ENCODE measurements around the gene COL15A1. TPM values are rescaled to one million over a fixed set of nuclear protein-coding genes. Genes with fewer than 3 reads are reported as not detected.

The COL15A1 gene
- polyA plus RNA-seq, 1 donor = 19.7 TPM

- H3K36me3 ChIP-seq (ENCODE audit: control insufficient read depth, insufficient read depth, low read length) = no peaks in the 10 kb centered on the region
- DNase-seq = peak; percentile 90 to 95
- no peaks in the 10 kb centered on the region for H3K27me3 ChIP-seq (ENCODE audit: control insufficient read depth, insufficient read depth, low read length)
- H3K9me3 ChIP-seq (ENCODE audit: control insufficient read depth, low read depth, low read length) = no peaks in the 10 kb centered on the region
- peak within 1 kb of the TSS; percentile 63 for H3K27ac ChIP-seq (ENCODE audit: low read length)
- WGBS (ENCODE audit: insufficient coverage, low lambda C conversion rate) = 0% methylated on average over 3 of the region's 60 CpGs
- peak within 1 kb of the TSS; percentile 73 for H3K4me3 ChIP-seq (ENCODE audit: low read length)
- H3K4me1 ChIP-seq (ENCODE audit: control insufficient read depth, insufficient read depth, low read length) = peaks cover 13% of the 10 kb centered on the region
These were observed 160.9 kb downstream of the COL15A1 start, which contains the start of gene TGFBR1 for GRCh38 chr9:99104459-99105151. Gene TGFBR1, plus strand, starts transcription at chr9:99105113. Its CDS starts 93 bp downstream, at chr9:99105206.

GRCh38 chr9:99105152-99106043, 161.7 kb downstream of the COL15A1 start:
- WGBS (ENCODE audit: insufficient coverage, low lambda C conversion rate) = 0% methylated on average over 1 of the region's 118 CpGs
- H3K27ac ChIP-seq (ENCODE audit: low read length) = peak overlapping the region; percentile 48
- peak; percentile 40 to 75 for DNase-seq
- H3K27me3 ChIP-seq (ENCODE audit: control insufficient read depth, insufficient read depth, low read length) = no peaks in the 10 kb centered on the region
- no peaks in the 10 kb centered on the region for H3K9me3 ChIP-seq (ENCODE audit: control insufficient read depth, low read depth, low read length)
- no peaks in the 10 kb centered on the region for H3K36me3 ChIP-seq (ENCODE audit: control insufficient read depth, insufficient read depth, low read length)
- peak overlapping the region; percentile 73 for H3K4me3 ChIP-seq (ENCODE audit: low read length)
- H3K4me1 ChIP-seq (ENCODE audit: control insufficient read depth, insufficient read depth, low read length) = peaks cover 13% of the 10 kb centered on the region

GRCh38 chr9:99106044-99106375, 162.3 kb downstream of the COL15A1 start:
- H3K27me3 ChIP-seq (ENCODE audit: control insufficient read depth, insufficient read depth, low read length) = no peaks in the 10 kb centered on the region
- DNase-seq = no peak
- H3K4me3 ChIP-seq (ENCODE audit: low read length) = peak overlapping the region; percentile 73
- H3K27ac ChIP-seq (ENCODE audit: low read length) = peak overlapping the region; percentile 48
- no peaks in the 10 kb centered on the region for H3K36me3 ChIP-seq (ENCODE audit: control insufficient read depth, insufficient read depth, low read length)
- H3K4me1 ChIP-seq (ENCODE audit: control insufficient read depth, insufficient read depth, low read length) = peaks cover 13% of the 10 kb centered on the region
- no peaks in the 10 kb centered on the region for H3K9me3 ChIP-seq (ENCODE audit: control insufficient read depth, low read depth, low read length)
- WGBS (ENCODE audit: insufficient coverage, low lambda C conversion rate) = 0% methylated on average over 1 of the region's 9 CpGs

GRCh38 chr9:99107421-99107820, 163.7 kb downstream of the COL15A1 start:
- no peaks in the 10 kb centered on the region for H3K27me3 ChIP-seq (ENCODE audit: control insufficient read depth, insufficient read depth, low read length)
- no peaks in the 10 kb centered on the region for H3K9me3 ChIP-seq (ENCODE audit: control insufficient read depth, low read depth, low read length)
- DNase-seq = no peak
- 0% methylated on average over 2 of the region's 3 CpGs for WGBS (ENCODE audit: insufficient coverage, low lambda C conversion rate)
- no peak overlapping the region for H3K4me3 ChIP-seq (ENCODE audit: low read length)
- H3K4me1 ChIP-seq (ENCODE audit: control insufficient read depth, insufficient read depth, low read length) = peaks cover 13% of the 10 kb centered on the region
- no peaks in the 10 kb centered on the region for H3K36me3 ChIP-seq (ENCODE audit: control insufficient read depth, insufficient read depth, low read length)
- H3K27ac ChIP-seq (ENCODE audit: low read length) = no peak overlapping the region

- H3K9me3 ChIP-seq (ENCODE audit: control insufficient read depth, low read depth, low read length) = no peaks in the 10 kb centered on the region
- H3K36me3 ChIP-seq (ENCODE audit: control insufficient read depth, insufficient read depth, low read length) = no peaks in the 10 kb centered on the region
- H3K4me1 ChIP-seq (ENCODE audit: control insufficient read depth, insufficient read depth, low read length) = peaks cover 7% of the 10 kb centered on the region
- 100% methylated on average over 1 of the region's 2 CpGs for WGBS (ENCODE audit: insufficient coverage, low lambda C conversion rate)
- no peak overlapping the region for H3K4me3 ChIP-seq (ENCODE audit: low read length)
- DNase-seq = no peak
- H3K27me3 ChIP-seq (ENCODE audit: control insufficient read depth, insufficient read depth, low read length) = no peaks in the 10 kb centered on the region
- H3K27ac ChIP-seq (ENCODE audit: low read length) = no peak overlapping the region
These were observed 164.4 kb downstream of the COL15A1 start for GRCh38 chr9:99108131-99108530.

- Histone ChIP-seq H3K27ac (ENCODE audit: low read length) (no peak overlapping the region), H3K4me1 (ENCODE audit: control insufficient read depth, insufficient read depth, low read length) (peaks cover under 1% of the 10 kb centered on the region), H3K9me3 (ENCODE audit: control insufficient read depth, low read depth, low read length) (no peaks in the 10 kb centered on the region), H3K27me3 (ENCODE audit: control insufficient read depth, insufficient read depth, low read length) (no peaks in the 10 kb centered on the region), H3K4me3 (ENCODE audit: low read length) (no peak overlapping the region), H3K36me3 (ENCODE audit: control insufficient read depth, insufficient read depth, low read length) (no peaks in the 10 kb centered on the region)
- WGBS (ENCODE audit: insufficient coverage, low lambda C conversion rate) = no CpG with 5 or more reads among the region's 3 CpGs
- no peak for DNase-seq
These were observed 165.8 kb downstream of the COL15A1 start for GRCh38 chr9:99109522-99109921.

GRCh38 chr9:99112750-99113413, 169.2 kb downstream of the COL15A1 start:
- Histone ChIP-seq H3K9me3 (ENCODE audit: control insufficient read depth, low read depth, low read length) (no peaks in the 10 kb centered on the region), H3K4me3 (ENCODE audit: low read length) (no peak overlapping the region), H3K36me3 (ENCODE audit: control insufficient read depth, insufficient read depth, low read length) (no peaks in the 10 kb centered on the region), H3K27me3 (ENCODE audit: control insufficient read depth, insufficient read depth, low read length) (no peaks in the 10 kb centered on the region), H3K27ac (ENCODE audit: low read length) (no peak overlapping the region), H3K4me1 (ENCODE audit: control insufficient read depth, insufficient read depth, low read length) (no peaks in the 10 kb centered on the region)
- WGBS (ENCODE audit: insufficient coverage, low lambda C conversion rate) = 90% methylated on average over 2 of the region's 6 CpGs
- no peak for DNase-seq

- H3K36me3 ChIP-seq (ENCODE audit: control insufficient read depth, insufficient read depth, low read length) = no peaks in the 10 kb centered on the region
- no peak for DNase-seq
- no peak overlapping the region for H3K4me3 ChIP-seq (ENCODE audit: low read length)
- H3K27me3 ChIP-seq (ENCODE audit: control insufficient read depth, insufficient read depth, low read length) = no peaks in the 10 kb centered on the region
- no peaks in the 10 kb centered on the region for H3K4me1 ChIP-seq (ENCODE audit: control insufficient read depth, insufficient read depth, low read length)
- 90% methylated on average over 2 of the region's 2 CpGs for WGBS (ENCODE audit: insufficient coverage, low lambda C conversion rate)
- H3K9me3 ChIP-seq (ENCODE audit: control insufficient read depth, low read depth, low read length) = no peaks in the 10 kb centered on the region
- no peak overlapping the region for H3K27ac ChIP-seq (ENCODE audit: low read length)
These were observed 169.8 kb downstream of the COL15A1 start for GRCh38 chr9:99113414-99114048.

- 82% methylated on average over 2 of the region's 3 CpGs for WGBS (ENCODE audit: insufficient coverage, low lambda C conversion rate)
- Histone ChIP-seq H3K4me1 (ENCODE audit: control insufficient read depth, insufficient read depth, low read length) (no peaks in the 10 kb centered on the region), H3K27me3 (ENCODE audit: control insufficient read depth, insufficient read depth, low read length) (no peaks in the 10 kb centered on the region), H3K36me3 (ENCODE audit: control insufficient read depth, insufficient read depth, low read length) (no peaks in the 10 kb centered on the region), H3K9me3 (ENCODE audit: control insufficient read depth, low read depth, low read length) (no peaks in the 10 kb centered on the region), H3K4me3 (ENCODE audit: low read length) (no peak overlapping the region), H3K27ac (ENCODE audit: low read length) (no peak overlapping the region)
- no peak for DNase-seq
These were observed 170.3 kb downstream of the COL15A1 start for GRCh38 chr9:99114049-99114440.

All from large intestine (tissue), 3 donors.